Thoracic aorta (tissue), 2 donors: ENCODE measurements around the gene COL6A2. TPM values are rescaled to one million over a fixed set of nuclear protein-coding genes. Genes with fewer than 3 reads are reported as not detected.
"Not testable (repeated sequence)": the region's sequence is repeated elsewhere in the genome, so short reads cannot be mapped to it uniquely, and the experiment has no call there.

ENCODE experiments used
- ATAC-seq: fragments of 150-250 bp; one replicate; pipeline ENCODE4 v1.8.0; 2017; ENCODE audit warnings: low read depth; ENCODE audit not compliant: insufficient number of reproducible peaks, low FRiP score
- DNase-seq: peaks from one replicate; pipeline ENCODE4 v3.0.0-alpha.2; 2020; ENCODE audit warnings: low spot score
- H3K27ac ChIP-seq, 2 donors: fragments of 200-600 bp; sonication (generic); 1 replicate in 1 of 2; 2 replicates in 1 of 2; pipeline ENCODE4 v1.5.1; 2016; ENCODE audit warnings: mild to moderate bottlenecking in 2 of 2, moderate library complexity in 2 of 2
- H3K27me3 ChIP-seq: fragments of 200-600 bp; sonication (generic); replicated peaks from 2 replicates; pipeline ENCODE4 v1.6.0; 2016; ENCODE audit warnings: mild to moderate bottlenecking; ENCODE audit not compliant: insufficient read depth
- H3K36me3 ChIP-seq: fragments of 200-600 bp; sonication (generic); one replicate; pipeline ENCODE4 v1.5.1; 2016
- H3K4me1 ChIP-seq, 2 donors: fragments of 200-600 bp; sonication (generic); 1 replicate in 1 of 2; 2 replicates in 1 of 2; pipeline versions ENCODE4 v1.5.1 to v1.6.0; 2016; ENCODE audit warnings: low read depth in 2 of 2, mild to moderate bottlenecking in 1 of 2; ENCODE audit not compliant: control insufficient read depth in 1 of 2
- H3K4me3 ChIP-seq: fragments of 200-600 bp; sonication (generic); 2 replicates; pipeline ENCODE4 v1.5.1; 2016; ENCODE audit warnings: mild to moderate bottlenecking
- H3K9me3 ChIP-seq: fragments of 200-600 bp; sonication (generic); 2 replicates; pipeline ENCODE4 v1.5.1; 2016
- CTCF ChIP-seq: fragments of 200-600 bp; sonication (generic); IDR thresholded peaks from one replicate; pipeline ENCODE4 v1.5.1; 2019; ENCODE audit warnings: antibody characterized with exemption
- total RNA-seq, 2 donors: library from RNA; depleted of rRNA; stranded (reverse); fragments of >200 nt; gene quantifications; one replicate each; pipeline versions ENCODE4 v1.1.0 to v1.2.3, GENCODE V29; 2016

The COL6A2 gene
- total RNA-seq, 2 donors from 2014 or later, result 1,835 to 1,885 TPM

- H3K27ac ChIP-seq, result peak overlapping the region; percentile 92 to 98
- H3K36me3 ChIP-seq, result no peaks in the 10 kb centered on the region
- no peak for DNase-seq
- no peaks in the 10 kb centered on the region for H3K27me3 ChIP-seq
- H3K4me1 ChIP-seq, result peaks cover 35 to 75% of the 10 kb centered on the region in 2 donors
- H3K9me3 ChIP-seq, result no peaks in the 10 kb centered on the region
- no peak for ATAC-seq
- no peak overlapping the region for H3K4me3 ChIP-seq
- TF ChIP-seq CTCF, result no peak
These were observed 38.7 kb upstream of the COL6A2 start for GRCh38 chr21:46059195-46059594.

GRCh38 chr21:46059711-46060455 is 38.0 kb upstream of the COL6A2 start:
- not testable (repeated sequence) for ATAC-seq

GRCh38 chr21:46060596-46061061 is 37.3 kb upstream of the COL6A2 start:
- Histone ChIP-seq H3K4me3 (no peak overlapping the region), H3K9me3 (no peaks in the 10 kb centered on the region), H3K4me1 (peaks cover 28 to 72% of the 10 kb centered on the region in 2 donors), H3K27me3 (no peaks in the 10 kb centered on the region), H3K27ac (peak overlapping the region; percentile 92 to 94), H3K36me3 (no peaks in the 10 kb centered on the region)
- ATAC-seq, result peak; percentile 78
- TF ChIP-seq CTCF, result no peak
- peak; percentile 76 for DNase-seq

More at GRCh38 chr21:46059711-46060455, 38.0 kb upstream of the COL6A2 start:
- H3K4me1 ChIP-seq, result peaks cover 32 to 72% of the 10 kb centered on the region in 2 donors
- not testable (repeated sequence) for H3K27me3 ChIP-seq, DNase-seq, H3K36me3 ChIP-seq, H3K9me3 ChIP-seq, H3K4me3 ChIP-seq
- H3K27ac ChIP-seq, result peak overlapping the region; percentile 92 to 94

- Histone ChIP-seq H3K27me3 (no peaks in the 10 kb centered on the region), H3K4me1 (peaks cover 28 to 72% of the 10 kb centered on the region in 2 donors), H3K27ac (peak overlapping the region; percentile 92 to 94), H3K36me3 (no peaks in the 10 kb centered on the region), H3K9me3 (no peaks in the 10 kb centered on the region), H3K4me3 (no peak overlapping the region)
- TF ChIP-seq CTCF, result no peak
- no peak for ATAC-seq
- no peak for DNase-seq
These were observed 36.8 kb upstream of the COL6A2 start for GRCh38 chr21:46061063-46061462.

- H3K27ac ChIP-seq, result peak overlapping the region; percentile 92 to 94
- ATAC-seq (no peak), DNase-seq (no peak)
- TF ChIP-seq CTCF, result no peak
- H3K27me3 ChIP-seq, result no peaks in the 10 kb centered on the region
- H3K9me3 ChIP-seq, result no peaks in the 10 kb centered on the region
- H3K36me3 ChIP-seq, result no peaks in the 10 kb centered on the region
- peaks cover 32 to 73% of the 10 kb centered on the region in 2 donors for H3K4me1 ChIP-seq
- no peak overlapping the region for H3K4me3 ChIP-seq
These were observed 36.4 kb upstream of the COL6A2 start for GRCh38 chr21:46061518-46061917.
